ENCODE results near the gene KAT7.

The KAT7 gene

GRCh38 chr17:49741692-49742076, 46.8 kb upstream of the KAT7 start:
- peak overlapping the region; percentile 51 for H3K4me3 ChIP-seq (replicated peaks; ENCODE audit: insufficient read depth, low read length)

GRCh38 chr17:49742166-49742638, 46.3 kb upstream of the KAT7 start:
- no peak for DNase-seq (ENCODE audit: low read depth in 1 of 2, low spot score in 1 of 2)
- TF ChIP-seq SPI1 (IDR thresholded peaks at IDR 0.05; ENCODE audit: borderline replicate concordance, low read depth): peak; percentile 90
- TF ChIP-seq CTCF (IDR thresholded peaks at IDR 0.05; ENCODE audit: insufficient read depth, low read length): no peak
- no peak overlapping the region for H3K4me3 ChIP-seq (replicated peaks; ENCODE audit: insufficient read depth, low read length)
- peak overlapping the region; percentile 95 for H3K27ac ChIP-seq (replicated peaks)
- H3K27me3 ChIP-seq (ENCODE audit: insufficient read depth, poor library complexity, severe bottlenecking): no peaks in the 10 kb centered on the region

More at GRCh38 chr17:49741692-49742076, 46.8 kb upstream of the KAT7 start:
- TF ChIP-seq POLR2AphosphoS5 (IDR thresholded peaks at IDR 0.05; ENCODE audit: low read depth) (0 out of 2 replicates have a peak, but pooled peaks have one; percentile 13), GABPA (IDR thresholded peaks at IDR 0.05; ENCODE audit: low read depth) (no peak)
- Histone ChIP-seq H3K27me3 (ENCODE audit: insufficient read depth, poor library complexity, severe bottlenecking) (no peaks in the 10 kb centered on the region), H3K27ac (replicated peaks) (peak overlapping the region; percentile 95)
- DNase-seq (ENCODE audit: low read depth in 1 of 2, low spot score in 1 of 2): no peak

GRCh38 chr17:49745175-49746139, 43.0 kb upstream of the KAT7 start:
- no peak for DNase-seq (ENCODE audit: low read depth in 1 of 2, low spot score in 1 of 2)
- no peak for TF ChIP-seq POLR2AphosphoS5 (IDR thresholded peaks at IDR 0.05; ENCODE audit: low read depth)
- no peak for TF ChIP-seq GABPA (IDR thresholded peaks at IDR 0.05; ENCODE audit: low read depth)
- no peak for TF ChIP-seq CTCF (IDR thresholded peaks at IDR 0.05; ENCODE audit: insufficient read depth, low read length)
- TF ChIP-seq SPI1 (IDR thresholded peaks at IDR 0.05; ENCODE audit: borderline replicate concordance, low read depth): no peak
- TF ChIP-seq REST (IDR thresholded peaks at IDR 0.05; ENCODE audit: insufficient replicate concordance, low read depth): no peak
- peak overlapping the region; percentile 28 for H3K27ac ChIP-seq (replicated peaks)
- no peaks in the 10 kb centered on the region for H3K27me3 ChIP-seq (ENCODE audit: insufficient read depth, poor library complexity, severe bottlenecking)
- no peak overlapping the region for H3K4me3 ChIP-seq (replicated peaks; ENCODE audit: insufficient read depth, low read length)

- H3K27ac ChIP-seq (replicated peaks): peak overlapping the region; percentile 28
- no peak overlapping the region for H3K4me3 ChIP-seq (replicated peaks; ENCODE audit: insufficient read depth, low read length)
- TF ChIP-seq GABPA (IDR thresholded peaks at IDR 0.05; ENCODE audit: low read depth) (no peak), CTCF (IDR thresholded peaks at IDR 0.05; ENCODE audit: insufficient read depth, low read length) (no peak), SPI1 (IDR thresholded peaks at IDR 0.05; ENCODE audit: borderline replicate concordance, low read depth) (no peak), POLR2AphosphoS5 (IDR thresholded peaks at IDR 0.05; ENCODE audit: low read depth) (no peak), REST (IDR thresholded peaks at IDR 0.05; ENCODE audit: insufficient replicate concordance, low read depth) (no peak)
- H3K27me3 ChIP-seq (ENCODE audit: insufficient read depth, poor library complexity, severe bottlenecking): no peaks in the 10 kb centered on the region
- DNase-seq (ENCODE audit: low read depth in 1 of 2, low spot score in 1 of 2): no peak
Observed at GRCh38 chr17:49746791-49747490, 41.5 kb upstream of the KAT7 start.
